RWPE2 (cell line): ENCODE data around the gene MED22.

ENCODE experiments used
- ATAC-seq: fragments of 200-7000 bp; cut with Tn5 transposase; 3 replicates; pipeline ENCODE4 v1.9.1; 2021; ENCODE audit warnings: low read depth
- DNase-seq: peaks from one replicate; pipeline ENCODE4 v3.0.0-alpha.2; 2020; ENCODE audit warnings: low spot score
- H3K27ac ChIP-seq: fragments of 450-650 bp; 2 replicates; pipeline ENCODE4 v1.5.1; 2017; ENCODE audit warnings: mild to moderate bottlenecking; ENCODE audit not compliant: poor library complexity, severe bottlenecking
- H3K27me3 ChIP-seq: fragments of 250-450 bp; sonication (Bioruptor Pico); 2 replicates; pipeline ENCODE4 v1.5.1; 2021; ENCODE audit warnings: mild to moderate bottlenecking, moderate library complexity; ENCODE audit not compliant: insufficient read depth, poor library complexity, severe bottlenecking
- H3K36me3 ChIP-seq: fragments of 250-450 bp; sonication (Bioruptor Pico); 2 replicates; pipeline ENCODE4 v1.5.1; 2020; ENCODE audit warnings: low read depth, mild to moderate bottlenecking, moderate library complexity
- H3K4me1 ChIP-seq: fragments of 250-450 bp; sonication (Bioruptor Pico); 2 replicates; pipeline ENCODE4 v1.5.1; 2021; ENCODE audit warnings: mild to moderate bottlenecking, moderate library complexity; ENCODE audit not compliant: insufficient read depth, poor library complexity, severe bottlenecking
- H3K4me3 ChIP-seq: fragments of 250-450 bp; sonication (Bioruptor Pico); 2 replicates; pipeline ENCODE4 v1.5.1; 2021; ENCODE audit warnings: mild to moderate bottlenecking, moderate library complexity; ENCODE audit not compliant: severe bottlenecking
- H3K9me3 ChIP-seq: fragments of 250-450 bp; sonication (Bioruptor Pico); 2 replicates; pipeline ENCODE4 v1.5.1; 2021; ENCODE audit warnings: mild to moderate bottlenecking, moderate library complexity; ENCODE audit not compliant: severe bottlenecking
- CTCF ChIP-seq: fragments of 450-650 bp; IDR thresholded peaks from one replicate; pipeline ENCODE4 v1.5.1; 2017; ENCODE audit warnings: mild to moderate bottlenecking, moderate library complexity; ENCODE audit not compliant: poor library complexity, severe bottlenecking

The MED22 gene

GRCh38 chr9:133385452-133385851 is 37.5 kb upstream of the MED22 start:
- no peak for TF ChIP-seq CTCF
- no peaks in the 10 kb centered on the region for H3K27me3 ChIP-seq
- H3K4me3 ChIP-seq = no peak overlapping the region
- DNase-seq (no peak), ATAC-seq (no peak)
- H3K9me3 ChIP-seq = no peaks in the 10 kb centered on the region
- no peaks in the 10 kb centered on the region for H3K36me3 ChIP-seq
- no peak overlapping the region for H3K27ac ChIP-seq
- H3K4me1 ChIP-seq = no peaks in the 10 kb centered on the region

- no peak overlapping the region for H3K4me3 ChIP-seq
- TF ChIP-seq CTCF = no peak
- no peak for DNase-seq
- no peak overlapping the region for H3K27ac ChIP-seq
- H3K27me3 ChIP-seq = no peaks in the 10 kb centered on the region
- H3K9me3 ChIP-seq = no peaks in the 10 kb centered on the region
- H3K36me3 ChIP-seq = no peaks in the 10 kb centered on the region
- no peak for ATAC-seq
- H3K4me1 ChIP-seq = no peaks in the 10 kb centered on the region
These were observed 36.9 kb upstream of the MED22 start for GRCh38 chr9:133384736-133385321.

GRCh38 chr9:133383438-133383837 is 35.5 kb upstream of the MED22 start:
- ATAC-seq = no peak
- Histone ChIP-seq H3K36me3 (no peaks in the 10 kb centered on the region), H3K9me3 (no peaks in the 10 kb centered on the region), H3K4me3 (no peak overlapping the region), H3K27ac (no peak overlapping the region), H3K27me3 (no peaks in the 10 kb centered on the region), H3K4me1 (no peaks in the 10 kb centered on the region)
- no peak for TF ChIP-seq CTCF
- DNase-seq = no peak

- Histone ChIP-seq H3K27ac (no peak overlapping the region), H3K4me3 (no peak overlapping the region), H3K27me3 (no peaks in the 10 kb centered on the region), H3K4me1 (no peaks in the 10 kb centered on the region), H3K36me3 (no peaks in the 10 kb centered on the region), H3K9me3 (no peaks in the 10 kb centered on the region)
- TF ChIP-seq CTCF = no peak
- ATAC-seq (no peak), DNase-seq (no peak)
These were observed 34.7 kb upstream of the MED22 start for GRCh38 chr9:133382507-133383141.

- no peaks in the 10 kb centered on the region for H3K9me3 ChIP-seq
These were observed 32.8 kb upstream of the MED22 start for GRCh38 chr9:133380734-133381133.

More at GRCh38 chr9:133380734-133381133, 32.8 kb upstream of the MED22 start:
- Histone ChIP-seq H3K27ac (no peak overlapping the region), H3K27me3 (no peaks in the 10 kb centered on the region), H3K4me3 (no peak overlapping the region), H3K4me1 (no peaks in the 10 kb centered on the region), H3K36me3 (no peaks in the 10 kb centered on the region)
- DNase-seq (no peak), ATAC-seq (no peak)
- no peak for TF ChIP-seq CTCF
